Measurements from ENCODE around the gene TNFAIP8L1.

DNA sequence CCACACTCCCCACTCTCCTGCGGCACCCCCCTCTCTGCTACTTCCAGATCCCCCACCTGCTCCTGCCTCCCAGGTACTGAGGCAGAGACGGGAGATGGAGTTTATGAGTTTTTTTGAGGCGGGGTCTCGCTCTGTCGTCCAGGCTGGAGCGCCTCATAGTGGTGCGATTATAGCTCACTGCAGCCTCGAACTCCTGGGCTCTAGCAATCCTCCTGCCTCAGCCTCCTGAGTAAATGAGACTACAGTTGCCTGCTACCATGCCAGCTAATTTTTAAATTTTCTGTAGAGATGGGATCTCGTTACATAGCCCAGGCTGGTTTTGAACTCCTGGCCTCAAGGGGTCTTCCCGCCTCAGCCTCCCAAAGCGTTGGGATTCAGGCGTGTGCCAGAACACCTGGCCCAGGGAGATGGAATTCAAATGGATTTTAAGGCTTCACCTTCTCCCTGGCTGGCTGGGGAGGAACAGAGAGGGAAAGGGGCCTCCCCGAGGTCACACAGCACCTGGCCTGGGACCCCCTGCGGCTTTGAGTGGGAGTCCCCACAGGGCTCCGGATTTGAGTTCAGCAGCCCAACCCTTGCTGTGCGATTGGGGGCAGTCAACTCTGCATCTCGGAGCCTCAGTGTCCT is 19.5 kb upstream of the TNFAIP8L1 start:
- TF ChIP-seq ZNF274 (IDR thresholded peaks at IDR 0.05; ENCODE audit: low read depth, low read length) (no peak), YY1 (IDR thresholded peaks at IDR 0.05; ENCODE audit: insufficient read depth, insufficient read length) (no peak), SUZ12 (IDR thresholded peaks at IDR 0.05; ENCODE audit: extremely low read depth, insufficient read depth, insufficient read length) (no peak)
